HEK293 (cell line): ENCODE results near the gene KLHL35.

Experiments used
- CTCF ChIA-PET: fragments of 350-600 bp; formaldehyde crosslinking; extraction: SDS; loops from one replicate; lab custom pipeline; 2021; ENCODE audit warnings: antibody characterized with exemption; lab: Yijun Ruan, JAX
- POLR2A ChIA-PET: fragments of 300-600 bp; formaldehyde crosslinking; extraction: SDS; loops from one replicate; lab custom pipeline; 2020; ENCODE audit warnings: antibody characterized with exemption, inconsistent platforms; lab: Yijun Ruan, JAX
- H3K27ac ChIP-seq: fragments of 200-500 bp; sonication (Bioruptor generic); 2 replicates; pipeline ENCODE4 v1.5.1; 2014; ENCODE audit warnings: low read depth, low read length, control low read depth, inconsistent platforms; ENCODE audit errors: extremely low read depth
- H3K36me3 ChIP-seq, 2 experiments: fragments of 200-500 bp in 1 of 2; sonication (Bioruptor generic) in 1 of 2; 1 replicate in 1 of 2; 2 replicates in 1 of 2; pipeline ENCODE4 v1.5.1; 2014 to 2017; ENCODE audit warnings: inconsistent platforms in 2 of 2, low read length in 2 of 2; ENCODE audit not compliant: control insufficient read depth in 2 of 2, insufficient read depth in 1 of 2
- H3K4me1 ChIP-seq: fragments of 200-500 bp; sonication (Bioruptor generic); 2 replicates; pipeline ENCODE4 v1.5.1; 2014; ENCODE audit warnings: mild to moderate bottlenecking, low read length, inconsistent platforms; ENCODE audit not compliant: control insufficient read depth, insufficient read depth
- H3K4me3 ChIP-seq: 2 replicates; pipeline ENCODE4 v1.5.1; 2011; ENCODE audit warnings: low read depth, mild to moderate bottlenecking, control low read depth, low read length, moderate library complexity
- H3K9me3 ChIP-seq: fragments of 200-500 bp; sonication (Bioruptor generic); 2 replicates; pipeline ENCODE4 v1.5.1; 2014; ENCODE audit warnings: low read depth, low read length, inconsistent platforms; ENCODE audit not compliant: control insufficient read depth, insufficient read depth
- ATF2 ChIP-seq: fragments of 450-650 bp; formaldehyde crosslinking; IDR thresholded peaks from 2 replicates; pipeline ENCODE4 v1.5.1; 2016; ENCODE audit warnings: missing biosample characterization, missing genetic modification characterization, low read depth
- GFI1B ChIP-seq: fragments of 450-650 bp; formaldehyde crosslinking; IDR thresholded peaks from 2 replicates; pipeline ENCODE4 v1.5.1; 2016; ENCODE audit warnings: missing biosample characterization, missing genetic modification characterization
- GLIS1 ChIP-seq: fragments of 450-650 bp; formaldehyde crosslinking; IDR thresholded peaks from 2 replicates; pipeline ENCODE4 v1.5.1; 2016; ENCODE audit warnings: missing biosample characterization, missing genetic modification characterization
- KLF16 ChIP-seq: fragments of 450-650 bp; formaldehyde crosslinking; IDR thresholded peaks from 2 replicates; pipeline ENCODE4 v1.5.1; 2017; ENCODE audit warnings: missing biosample characterization, missing genetic modification characterization
- MYNN ChIP-seq: fragments of 450-650 bp; formaldehyde crosslinking; IDR thresholded peaks from 2 replicates; pipeline ENCODE4 v1.5.1; 2016; ENCODE audit warnings: missing biosample characterization, missing genetic modification characterization, borderline replicate concordance
- SP7 ChIP-seq: fragments of 450-650 bp; formaldehyde crosslinking; IDR thresholded peaks from 2 replicates; pipeline ENCODE4 v1.5.1; 2016; ENCODE audit warnings: missing biosample characterization, missing genetic modification characterization
- ZBTB21 ChIP-seq: fragments of 450-650 bp; formaldehyde crosslinking; IDR thresholded peaks from 2 replicates; pipeline ENCODE4 v1.5.1; 2017; ENCODE audit warnings: missing biosample characterization, missing genetic modification characterization
- ZBTB8A ChIP-seq: fragments of 450-650 bp; formaldehyde crosslinking; IDR thresholded peaks from 2 replicates; pipeline ENCODE4 v1.5.1; 2016; ENCODE audit warnings: missing biosample characterization, missing genetic modification characterization
- ZFP41 ChIP-seq: fragments of 450-650 bp; formaldehyde crosslinking; IDR thresholded peaks from 2 replicates; pipeline ENCODE4 v1.5.1; 2016; ENCODE audit warnings: missing biosample characterization, missing genetic modification characterization, borderline replicate concordance
- ZNF16 ChIP-seq: fragments of 450-650 bp; formaldehyde crosslinking; IDR thresholded peaks from 2 replicates; pipeline ENCODE4 v1.5.1; 2016; ENCODE audit warnings: low read depth, missing biosample characterization, missing genetic modification characterization
- ZNF211 ChIP-seq: fragments of 450-650 bp; formaldehyde crosslinking; IDR thresholded peaks from 2 replicates; pipeline ENCODE4 v1.5.1; 2016; ENCODE audit warnings: low read depth, missing biosample characterization, missing genetic modification characterization
- ZNF398 ChIP-seq: fragments of 450-650 bp; formaldehyde crosslinking; IDR thresholded peaks from 2 replicates; pipeline ENCODE4 v1.5.1; 2017; ENCODE audit warnings: missing biosample characterization, missing genetic modification characterization
- ZNF555 ChIP-seq: fragments of 450-650 bp; formaldehyde crosslinking; conservative IDR thresholded peaks from 2 replicates; pipeline ENCODE4 v1.5.1; 2017; ENCODE audit warnings: missing biosample characterization, mild to moderate bottlenecking, missing genetic modification characterization, inconsistent platforms
- ZNF560 ChIP-seq: fragments of 450-650 bp; formaldehyde crosslinking; IDR thresholded peaks from 2 replicates; pipeline ENCODE4 v1.5.1; 2017; ENCODE audit warnings: missing biosample characterization, missing genetic modification characterization, borderline replicate concordance
- ZNF600 ChIP-seq: fragments of 450-650 bp; formaldehyde crosslinking; IDR thresholded peaks from 2 replicates; pipeline ENCODE4 v1.5.1; 2016; ENCODE audit warnings: missing biosample characterization, missing genetic modification characterization
- ZNF654 ChIP-seq: fragments of 450-650 bp; formaldehyde crosslinking; IDR thresholded peaks from 2 replicates; pipeline ENCODE4 v1.5.1; 2016; ENCODE audit warnings: low read depth, missing biosample characterization, missing genetic modification characterization
- TF ChIP-seq, protein P1 (sequence below): fragments of 450-650 bp; formaldehyde crosslinking; IDR thresholded peaks from 2 replicates; pipeline ENCODE4 v1.5.1; 2016; ENCODE audit warnings: missing biosample characterization, missing genetic modification characterization
- TF ChIP-seq, protein P2 (sequence below): fragments of 450-650 bp; formaldehyde crosslinking; IDR thresholded peaks from 2 replicates; pipeline ENCODE4 v1.5.1; 2016; ENCODE audit warnings: missing biosample characterization, missing genetic modification characterization, borderline replicate concordance

Gene KLHL35

GRCh38 chr11:75468534-75469340 lies 35.7 kb upstream of the KLHL35 start (continued):
- TF ChIP-seq ZBTB21 (tag by site-specific recombination) (peak; percentile 50; the same call in 1 of the 2 replicates), SP7 (tag by site-specific recombination) (peak; percentile 93), ATF2 (tag by site-specific recombination) (peak; percentile 82), ZNF555 (tag by site-specific recombination) (no peak), ZNF654 (tag by site-specific recombination) (no peak), ZNF560 (tag by site-specific recombination) (no peak), ZNF16 (tag by site-specific recombination) (no peak), GLIS1 (peak; percentile 34; the same call in 1 of the 2 replicates)
- TF ChIP-seq, protein P1, sequence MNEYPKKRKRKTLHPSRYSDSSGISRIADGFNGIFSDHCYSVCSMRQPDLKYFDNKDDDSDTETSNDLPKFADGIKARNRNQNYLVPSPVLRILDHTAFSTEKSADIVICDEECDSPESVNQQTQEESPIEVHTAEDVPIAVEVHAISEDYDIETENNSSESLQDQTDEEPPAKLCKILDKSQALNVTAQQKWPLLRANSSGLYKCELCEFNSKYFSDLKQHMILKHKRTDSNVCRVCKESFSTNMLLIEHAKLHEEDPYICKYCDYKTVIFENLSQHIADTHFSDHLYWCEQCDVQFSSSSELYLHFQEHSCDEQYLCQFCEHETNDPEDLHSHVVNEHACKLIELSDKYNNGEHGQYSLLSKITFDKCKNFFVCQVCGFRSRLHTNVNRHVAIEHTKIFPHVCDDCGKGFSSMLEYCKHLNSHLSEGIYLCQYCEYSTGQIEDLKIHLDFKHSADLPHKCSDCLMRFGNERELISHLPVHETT (tag by site-specific recombination): no peak

- no peak overlapping the region for H3K27ac ChIP-seq
- no peaks in the 10 kb centered on the region for H3K9me3 ChIP-seq
- H3K4me1 ChIP-seq: no peaks in the 10 kb centered on the region
- no peaks in the 10 kb centered on the region for H3K36me3 ChIP-seq
- TF ChIP-seq ZNF600 (tag by site-specific recombination): no peak
- no peak for TF ChIP-seq ZNF16 (tag by site-specific recombination)
- no peak for TF ChIP-seq ZFP41
- TF ChIP-seq ZBTB8A (tag by site-specific recombination): no peak
- no peak for TF ChIP-seq KLF16
- no peak for TF ChIP-seq ZNF654 (tag by site-specific recombination)
- TF ChIP-seq, protein P2, sequence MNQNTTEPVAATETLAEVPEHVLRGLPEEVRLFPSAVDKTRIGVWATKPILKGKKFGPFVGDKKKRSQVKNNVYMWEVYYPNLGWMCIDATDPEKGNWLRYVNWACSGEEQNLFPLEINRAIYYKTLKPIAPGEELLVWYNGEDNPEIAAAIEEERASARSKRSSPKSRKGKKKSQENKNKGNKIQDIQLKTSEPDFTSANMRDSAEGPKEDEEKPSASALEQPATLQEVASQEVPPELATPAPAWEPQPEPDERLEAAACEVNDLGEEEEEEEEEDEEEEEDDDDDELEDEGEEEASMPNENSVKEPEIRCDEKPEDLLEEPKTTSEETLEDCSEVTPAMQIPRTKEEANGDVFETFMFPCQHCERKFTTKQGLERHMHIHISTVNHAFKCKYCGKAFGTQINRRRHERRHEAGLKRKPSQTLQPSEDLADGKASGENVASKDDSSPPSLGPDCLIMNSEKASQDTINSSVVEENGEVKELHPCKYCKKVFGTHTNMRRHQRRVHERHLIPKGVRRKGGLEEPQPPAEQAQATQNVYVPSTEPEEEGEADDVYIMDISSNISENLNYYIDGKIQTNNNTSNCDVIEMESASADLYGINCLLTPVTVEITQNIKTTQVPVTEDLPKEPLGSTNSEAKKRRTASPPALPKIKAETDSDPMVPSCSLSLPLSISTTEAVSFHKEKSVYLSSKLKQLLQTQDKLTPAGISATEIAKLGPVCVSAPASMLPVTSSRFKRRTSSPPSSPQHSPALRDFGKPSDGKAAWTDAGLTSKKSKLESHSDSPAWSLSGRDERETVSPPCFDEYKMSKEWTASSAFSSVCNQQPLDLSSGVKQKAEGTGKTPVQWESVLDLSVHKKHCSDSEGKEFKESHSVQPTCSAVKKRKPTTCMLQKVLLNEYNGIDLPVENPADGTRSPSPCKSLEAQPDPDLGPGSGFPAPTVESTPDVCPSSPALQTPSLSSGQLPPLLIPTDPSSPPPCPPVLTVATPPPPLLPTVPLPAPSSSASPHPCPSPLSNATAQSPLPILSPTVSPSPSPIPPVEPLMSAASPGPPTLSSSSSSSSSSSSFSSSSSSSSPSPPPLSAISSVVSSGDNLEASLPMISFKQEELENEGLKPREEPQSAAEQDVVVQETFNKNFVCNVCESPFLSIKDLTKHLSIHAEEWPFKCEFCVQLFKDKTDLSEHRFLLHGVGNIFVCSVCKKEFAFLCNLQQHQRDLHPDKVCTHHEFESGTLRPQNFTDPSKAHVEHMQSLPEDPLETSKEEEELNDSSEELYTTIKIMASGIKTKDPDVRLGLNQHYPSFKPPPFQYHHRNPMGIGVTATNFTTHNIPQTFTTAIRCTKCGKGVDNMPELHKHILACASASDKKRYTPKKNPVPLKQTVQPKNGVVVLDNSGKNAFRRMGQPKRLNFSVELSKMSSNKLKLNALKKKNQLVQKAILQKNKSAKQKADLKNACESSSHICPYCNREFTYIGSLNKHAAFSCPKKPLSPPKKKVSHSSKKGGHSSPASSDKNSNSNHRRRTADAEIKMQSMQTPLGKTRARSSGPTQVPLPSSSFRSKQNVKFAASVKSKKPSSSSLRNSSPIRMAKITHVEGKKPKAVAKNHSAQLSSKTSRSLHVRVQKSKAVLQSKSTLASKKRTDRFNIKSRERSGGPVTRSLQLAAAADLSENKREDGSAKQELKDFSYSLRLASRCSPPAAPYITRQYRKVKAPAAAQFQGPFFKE (tag by site-specific recombination): no peak
- TF ChIP-seq MYNN (tag by site-specific recombination): no peak
- no peak for TF ChIP-seq GFI1B
- TF ChIP-seq ZNF211: no peak
- TF ChIP-seq ZNF398 (tag by site-specific recombination): no peak
- TF ChIP-seq, all 188 proteins: peak for 0
- H3K4me3 ChIP-seq: no peak overlapping the region
- ChIA-PET POLR2A (interaction anchor here (1.0 to 1.3 kb wide), 3 partner anchors 9 to 59 kb away, joined by 3 to 5 read pairs (median 4); no protein-coding TSS in a partner anchor), CTCF (interaction anchor here (0.7 to 2.3 kb wide), 6 partner anchors 16 to 188 kb away, joined by 3 to 11 read pairs (median 6); no protein-coding TSS in a partner anchor)
Measured at GRCh38 chr11:75467881-75468280, 34.9 kb upstream of the KLHL35 start.
